Natural killer cell (primary cell): ENCODE data around the gene GRIN2A. TPM values are rescaled to one million over a fixed set of nuclear protein-coding genes. Genes with fewer than 3 reads are reported as not detected.

Source experiments
- ATAC-seq, 3 donors: fragments of 150-1000 bp in 2 of 3; fragments of 200-7000 bp in 1 of 3; cut with Tn5 transposase; 1 replicate in 1 of 3; 2 replicates in 2 of 3; pipeline ENCODE4 v1.10.0; 2021; ENCODE audit warnings: mild to moderate bottlenecking in 2 of 3, moderate library complexity in 2 of 3
- DNase-seq, 2 donors: peaks; one replicate each; pipeline versions ENCODE4 v3.0.0 to v3.0.0-alpha.2; 2013 to 2021; ENCODE audit warnings: mixed read lengths in 1 of 2
- H3K27ac ChIP-seq: one replicate; pipeline ENCODE4 v1.5.1; 2013; ENCODE audit warnings: mild to moderate bottlenecking, low read length
- H3K27me3 ChIP-seq: one replicate; pipeline ENCODE4 v1.6.1; 2013; ENCODE audit warnings: low read length; ENCODE audit not compliant: control insufficient read depth, insufficient read depth
- H3K36me3 ChIP-seq: one replicate; pipeline ENCODE4 v1.6.1; 2013; ENCODE audit warnings: low read length; ENCODE audit not compliant: control insufficient read depth, insufficient read depth
- H3K4me1 ChIP-seq: one replicate; pipeline ENCODE4 v1.6.1; 2013; ENCODE audit warnings: low read length; ENCODE audit not compliant: control insufficient read depth, insufficient read depth
- H3K4me3 ChIP-seq: one replicate; pipeline ENCODE4 v1.5.1; 2013; ENCODE audit warnings: low read length
- H3K9me3 ChIP-seq: one replicate; pipeline ENCODE4 v1.6.1; 2013; ENCODE audit warnings: low read length; ENCODE audit not compliant: control insufficient read depth, insufficient read depth
- H3K27ac Mint-ChIP-seq, 2 donors: one replicate each; pipeline ENCODE4 v1.8.0; 2022; ENCODE audit warnings: mild to moderate bottlenecking in 2 of 2, mixed read lengths in 2 of 2, moderate library complexity in 1 of 2
- H3K27me3 Mint-ChIP-seq, 2 donors: one replicate each; pipeline ENCODE4 v1.8.0; 2022; ENCODE audit warnings: low read depth in 2 of 2, mixed read lengths in 2 of 2
- H3K36me3 Mint-ChIP-seq: one replicate; pipeline ENCODE4 v1.8.0; 2022; ENCODE audit warnings: mixed read lengths
- H3K4me1 Mint-ChIP-seq, 2 donors: one replicate each; pipeline ENCODE4 v1.8.0; 2022; ENCODE audit warnings: mixed read lengths in 2 of 2
- H3K4me3 Mint-ChIP-seq: one replicate; pipeline ENCODE4 v1.8.0; 2022; ENCODE audit warnings: mild to moderate bottlenecking, moderate library complexity, mixed read lengths
- H3K9me3 Mint-ChIP-seq, 2 donors: one replicate each; pipeline ENCODE4 v1.8.0; 2022; ENCODE audit warnings: mixed read lengths in 2 of 2
- CTCF ChIP-seq: fragments of 200-600 bp; IDR thresholded peaks from one replicate; pipeline ENCODE4 v1.8.0; 2022; ENCODE audit warnings: antibody characterized with exemption
- WGBS: methylation state at CpG from one replicate; pipeline ENCODE4 v1.1.7; 2013; ENCODE audit warnings: missing lambda C conversion rate; ENCODE audit not compliant: insufficient coverage; 5-methylcytosine and 5-hydroxymethylcytosine counted together
- intact Hi-C: fragments of 100-400 bp; cut with micrococcal nuclease; formaldehyde crosslinking; loops from one replicate; pipeline ENCODE4 v1.14.2; 2022
- total RNA-seq, 4 donors: library from RNA; stranded (reverse); fragments of 120-200 nt in 1 of 4; gene quantifications; one replicate each; pipeline versions ENCODE4 v1.2.3 to v1.2.4, GENCODE V29; 2013 to 2022

Gene GRIN2A
- total RNA-seq, 3 donors from 2014 or later (not counting 1 experiment from before 2014, with no cell fraction given) = not detected

- Mint-ChIP-seq H3K4me3 (no peak overlapping the region), H3K36me3 (no peaks in the 10 kb centered on the region), H3K9me3 (no peaks in the 10 kb centered on the region), H3K4me1 (no peaks in the 10 kb centered on the region), H3K27me3 (peaks cover 0 to 5% of the 10 kb centered on the region in 2 donors), H3K27ac (no peak overlapping the region)
- H3K36me3 ChIP-seq = no peaks in the 10 kb centered on the region
- no peaks in the 10 kb centered on the region for H3K4me1 ChIP-seq
- H3K9me3 ChIP-seq = no peaks in the 10 kb centered on the region
- TF ChIP-seq CTCF = no peak
- intact Hi-C loops = no loop called here
- 18% methylated on average over 21 of the region's 28 CpGs for WGBS
- no peaks in the 10 kb centered on the region for H3K27me3 ChIP-seq
- DNase-seq (no peak), ATAC-seq (no peak)
- H3K4me3 ChIP-seq = no peak overlapping the region
- no peak overlapping the region for H3K27ac ChIP-seq
Measured at GRCh38 chr16:10039220-10040096, 142.8 kb downstream of the GRIN2A start.

GRCh38 chr16:10037751-10038150, 144.5 kb downstream of the GRIN2A start:
- no peaks in the 10 kb centered on the region for H3K36me3 ChIP-seq
- TF ChIP-seq CTCF = no peak
- H3K4me1 ChIP-seq = no peaks in the 10 kb centered on the region
- no peak for ATAC-seq
- Mint-ChIP-seq H3K27ac (no peak overlapping the region), H3K36me3 (no peaks in the 10 kb centered on the region), H3K4me3 (no peak overlapping the region), H3K27me3 (peaks cover 0 to 5% of the 10 kb centered on the region in 2 donors), H3K9me3 (no peaks in the 10 kb centered on the region), H3K4me1 (no peaks in the 10 kb centered on the region)
- H3K9me3 ChIP-seq = no peaks in the 10 kb centered on the region
- 95% methylated on average over 4 of the region's 4 CpGs for WGBS
- intact Hi-C loops = no loop called here
- no peak overlapping the region for H3K27ac ChIP-seq
- no peaks in the 10 kb centered on the region for H3K27me3 ChIP-seq
- no peak for DNase-seq
- H3K4me3 ChIP-seq = no peak overlapping the region

GRCh38 chr16:10036956-10037355, 145.3 kb downstream of the GRIN2A start:
- H3K27ac ChIP-seq = no peak overlapping the region
- no peak for TF ChIP-seq CTCF
- no peaks in the 10 kb centered on the region for H3K9me3 ChIP-seq

More at GRCh38 chr16:10036956-10037355, 145.3 kb downstream of the GRIN2A start:
- Histone ChIP-seq H3K27me3 (no peaks in the 10 kb centered on the region), H3K36me3 (no peaks in the 10 kb centered on the region), H3K4me1 (no peaks in the 10 kb centered on the region), H3K4me3 (no peak overlapping the region)
- intact Hi-C loops = no loop called here
- H3K27me3 Mint-ChIP-seq = peaks cover 0 to 5% of the 10 kb centered on the region in 2 donors
- ATAC-seq (no peak), DNase-seq (no peak)
- H3K9me3 Mint-ChIP-seq = no peaks in the 10 kb centered on the region
- no peaks in the 10 kb centered on the region for H3K36me3 Mint-ChIP-seq
- 64% methylated on average over 7 of the region's 7 CpGs for WGBS
- H3K4me3 Mint-ChIP-seq = no peak overlapping the region
- no peaks in the 10 kb centered on the region for H3K4me1 Mint-ChIP-seq
- no peak overlapping the region for H3K27ac Mint-ChIP-seq
